ENCODE data around the gene TFAP2B.

The TFAP2B gene

GRCh38 chr6:50818673-50819072 lies at the start of gene TFAP2B:
Gene TFAP2B, plus strand, starts transcription at chr6:50818871. Its CDS starts 21 bp downstream, at chr6:50818892.
- H3K4me3 ChIP-seq (ENCODE audit: low read depth, low read length): no peak within 1 kb of the TSS

GRCh38 chr6:50778696-50779095 lies 40.0 kb upstream of the TFAP2B start:
- H3K4me3 ChIP-seq (ENCODE audit: low read depth, low read length): no peak overlapping the region

- no peak overlapping the region for H3K4me3 ChIP-seq (ENCODE audit: low read depth, low read length)
Measured at GRCh38 chr6:50780382-50780781, 38.3 kb upstream of the TFAP2B start.

- H3K4me3 ChIP-seq (ENCODE audit: low read depth, low read length): no peak overlapping the region
Measured at GRCh38 chr6:50785921-50786320, 32.8 kb upstream of the TFAP2B start.

- H3K4me3 ChIP-seq (ENCODE audit: low read depth, low read length): no peak overlapping the region
Measured at GRCh38 chr6:50791900-50792508, 26.7 kb upstream of the TFAP2B start.

- H3K4me3 ChIP-seq (ENCODE audit: low read depth, low read length): no peak overlapping the region
Measured at GRCh38 chr6:50792771-50793170, 25.9 kb upstream of the TFAP2B start.

GRCh38 chr6:50795574-50795973 lies 23.1 kb upstream of the TFAP2B start:
- H3K4me3 ChIP-seq (ENCODE audit: low read depth, low read length): no peak overlapping the region

GRCh38 chr6:50804283-50804682 lies 14.4 kb upstream of the TFAP2B start:
- no peak overlapping the region for H3K4me3 ChIP-seq (ENCODE audit: low read depth, low read length)

GRCh38 chr6:50807035-50807434 lies 11.6 kb upstream of the TFAP2B start:
- no peak overlapping the region for H3K4me3 ChIP-seq (ENCODE audit: low read depth, low read length)

GRCh38 chr6:50815436-50816114 lies 3.1 kb upstream of the TFAP2B start:
- peak overlapping the region; percentile 22 for H3K4me3 ChIP-seq (ENCODE audit: low read depth, low read length)

- H3K4me3 ChIP-seq (ENCODE audit: low read depth, low read length): peak overlapping the region; percentile 22
Measured at GRCh38 chr6:50816115-50816675, 2.5 kb upstream of the TFAP2B start.

- no peak overlapping the region for H3K4me3 ChIP-seq (ENCODE audit: low read depth, low read length)
Measured at GRCh38 chr6:50816947-50817645, 1.6 kb upstream of the TFAP2B start.

- no peak overlapping the region for H3K4me3 ChIP-seq (ENCODE audit: low read depth, low read length)
Measured at GRCh38 chr6:50817646-50817950, 1.1 kb upstream of the TFAP2B start.

GRCh38 chr6:50818020-50818419 lies 651 bp upstream of the TFAP2B start:
- no peak overlapping the region for H3K4me3 ChIP-seq (ENCODE audit: low read depth, low read length)

- no peak overlapping the region for H3K4me3 ChIP-seq (ENCODE audit: low read depth, low read length)
Measured at GRCh38 chr6:50819466-50819903, 814 bp downstream of the TFAP2B start.

GRCh38 chr6:50819904-50820868 lies 1.5 kb downstream of the TFAP2B start:
- no peak overlapping the region for H3K4me3 ChIP-seq (ENCODE audit: low read depth, low read length)

GRCh38 chr6:50820869-50821264 lies 2.2 kb downstream of the TFAP2B start:
- no peak overlapping the region for H3K4me3 ChIP-seq (ENCODE audit: low read depth, low read length)

- H3K4me3 ChIP-seq (ENCODE audit: low read depth, low read length): no peak overlapping the region
Measured at GRCh38 chr6:50821441-50822077, 2.9 kb downstream of the TFAP2B start.

- H3K4me3 ChIP-seq (ENCODE audit: low read depth, low read length): no peak overlapping the region
Measured at GRCh38 chr6:50822078-50822476, 3.4 kb downstream of the TFAP2B start.
